Panc1 (cell line): Measurements from ENCODE around the gene FIBIN. TPM values are rescaled to one million over a fixed set of nuclear protein-coding genes. Genes with fewer than 3 reads are reported as not detected.

Source experiments
- ATAC-seq: fragments of 200-7000 bp; cut with Tn5 transposase; 2 replicates; pipeline ENCODE4 v1.9.1; 2020; ENCODE audit warnings: mild to moderate bottlenecking, moderate library complexity
- BruUV-seq: library from RNA; stranded (reverse); fragments of 400-500 nt; replicated peaks from 2 replicates; lab custom pipeline; 2021; lab: Mats Ljungman, UMichigan
- CTCF ChIA-PET: fragments of 300-600 bp; sonication (Branson Sonifier 250); formaldehyde crosslinking; loops from one replicate; lab custom pipeline; 2022; ENCODE audit warnings: antibody characterized with exemption; lab: Charles Lee
- POLR2A ChIA-PET: fragments of 300-600 bp; sonication (Branson Sonifier 250); formaldehyde crosslinking; loops from one replicate; lab custom pipeline; 2022; ENCODE audit warnings: antibody characterized with exemption; lab: Charles Lee
- DNase-seq: peaks from one replicate; pipeline ENCODE4 v3.0.0-alpha.2; 2010; ENCODE audit warnings: low read depth, low spot score
- H3K27ac ChIP-seq: 2 replicates; pipeline ENCODE4 v1.5.1; 2011; ENCODE audit warnings: mild to moderate bottlenecking, low read length, inconsistent platforms
- H3K27me3 ChIP-seq: fragments of 200-500 bp; sonication (Bioruptor generic); 2 replicates; pipeline ENCODE4 v1.6.0; 2014; ENCODE audit warnings: low read length, inconsistent platforms; ENCODE audit not compliant: control insufficient read depth, insufficient read depth
- H3K36me3 ChIP-seq: fragments of 200-500 bp; sonication (Bioruptor generic); 2 replicates; pipeline ENCODE4 v1.5.1; 2014; ENCODE audit warnings: inconsistent platforms, mild to moderate bottlenecking, low read length, moderate library complexity; ENCODE audit not compliant: control insufficient read depth, insufficient read depth
- H3K4me1 ChIP-seq: 2 replicates; pipeline ENCODE4 v1.5.1; 2011; ENCODE audit warnings: inconsistent platforms, mild to moderate bottlenecking, low read length, moderate library complexity; ENCODE audit not compliant: control insufficient read depth, insufficient read depth
- H3K4me3 ChIP-seq, 2 experiments: 2 replicates each; pipeline ENCODE4 v1.5.1; 2011 to 2012; ENCODE audit warnings: low read depth in 2 of 2, low read length in 2 of 2, mild to moderate bottlenecking in 2 of 2, inconsistent platforms in 1 of 2, moderate library complexity in 1 of 2
- H3K9me3 ChIP-seq: fragments of 200-500 bp; sonication (Bioruptor generic); 2 replicates; pipeline ENCODE4 v1.5.1; 2014; ENCODE audit warnings: low read depth, mild to moderate bottlenecking, inconsistent platforms, low read length, moderate library complexity; ENCODE audit not compliant: control insufficient read depth, insufficient read depth
- CTCF ChIP-seq: fragments of 450-650 bp; IDR thresholded peaks from 2 replicates; pipeline ENCODE4 v1.5.1; 2017; ENCODE audit warnings: mild to moderate bottlenecking
- POLR2AphosphoS5 ChIP-seq: IDR thresholded peaks from 2 replicates; pipeline ENCODE4 v1.6.1; 2012; ENCODE audit warnings: mild to moderate bottlenecking, low read depth, low read length, moderate library complexity
- REST ChIP-seq, 2 experiments: IDR thresholded peaks; 2 replicates each; pipeline ENCODE4 v1.6.1; 2011 to 2012; ENCODE audit warnings: low read depth in 2 of 2, control low read depth in 1 of 2, low read length in 1 of 2, mild to moderate bottlenecking in 1 of 2, moderate library complexity in 1 of 2; ENCODE audit not compliant: insufficient read depth in 1 of 2
- SIN3A ChIP-seq: IDR thresholded peaks from 2 replicates; pipeline ENCODE4 v1.6.1; 2012; ENCODE audit warnings: low read depth, mild to moderate bottlenecking, low read length, moderate library complexity, borderline replicate concordance; ENCODE audit not compliant: insufficient read depth
- TCF7L2 ChIP-seq: IDR thresholded peaks from 2 replicates; pipeline ENCODE4 v1.6.1; 2011; ENCODE audit warnings: mild to moderate bottlenecking, low read depth, low read length, inconsistent platforms
- in situ Hi-C: cut with HindIII; loops from 2 replicates; pipeline ENCODE4 v1.10.0; 2016; ENCODE audit warnings: low sequenced_read_pairs, low pct_unique_long_range_greater_than_20kb
- intact Hi-C: fragments of 100-400 bp; cut with micrococcal nuclease; formaldehyde crosslinking; loops from one replicate; pipeline ENCODE4 v1.10.0; 2022; ENCODE audit not compliant: unreplicated experiment
- total RNA-seq: library from RNA; stranded (reverse); gene quantifications from one replicate; pipeline ENCODE4 v1.2.1, GENCODE V29; 2021; ENCODE audit not compliant: unreplicated experiment

Gene FIBIN
- total RNA-seq, 1 experiment from 2014 or later = not detected

GRCh38 chr11:26971961-26972360 is 22.0 kb upstream of the FIBIN start:
- in situ Hi-C loops (no loop called here), intact Hi-C loops (no loop called here)
- ChIA-PET CTCF (interaction anchor here (0.7 kb wide), 1 partner anchor 44 kb away, joined by 3 read pairs; no protein-coding TSS in a partner anchor), POLR2A (no interaction called here)
- Histone ChIP-seq H3K4me3 (no peak overlapping the region), H3K4me1 (no peaks in the 10 kb centered on the region), H3K36me3 (no peaks in the 10 kb centered on the region), H3K27ac (no peak overlapping the region), H3K9me3 (no peaks in the 10 kb centered on the region), H3K27me3 (no peaks in the 10 kb centered on the region)
- DNase-seq (no peak), ATAC-seq (no peak)
- no peak for TF ChIP-seq CTCF
- no peak for TF ChIP-seq POLR2AphosphoS5
- TF ChIP-seq SIN3A = no peak
- no peak for TF ChIP-seq REST (IDR thresholded peaks at IDR 0.05; ENCODE audit: insufficient read depth in 1 of 2, low read depth in 2 of 2, low read length in 1 of 2)
- no peak for TF ChIP-seq TCF7L2
- no TSS peak for BruUV-seq

- no peak for TF ChIP-seq SIN3A
- TF ChIP-seq REST (IDR thresholded peaks at IDR 0.05; ENCODE audit: insufficient read depth in 1 of 2, low read depth in 2 of 2, low read length in 1 of 2) = no peak
- TF ChIP-seq POLR2AphosphoS5 = no peak
- TF ChIP-seq CTCF = no peak
- no peak for TF ChIP-seq TCF7L2
- ChIA-PET CTCF (no interaction called here), POLR2A (no interaction called here)
- BruUV-seq = no TSS peak
- Histone ChIP-seq H3K9me3 (no peaks in the 10 kb centered on the region), H3K27ac (no peak overlapping the region), H3K4me3 (no peak overlapping the region), H3K4me1 (no peaks in the 10 kb centered on the region), H3K36me3 (no peaks in the 10 kb centered on the region), H3K27me3 (no peaks in the 10 kb centered on the region)
- in situ Hi-C loops (no loop called here), intact Hi-C loops (no loop called here)
- DNase-seq (no peak), ATAC-seq (no peak)
These were observed 19.7 kb upstream of the FIBIN start for GRCh38 chr11:26974069-26974783.
